Neutrophil (primary cell): ENCODE measurements around the gene FGFR3.

ENCODE experiments used
- H3K27ac ChIP-seq: fragments of 200-600 bp; sonication (generic); 2 replicates; pipeline ENCODE4 v1.5.1; 2016; ENCODE audit warnings: mild to moderate bottlenecking, moderate library complexity
- H3K27me3 ChIP-seq: fragments of 200-600 bp; sonication (generic); 2 replicates; pipeline ENCODE4 v1.6.0; 2016; ENCODE audit warnings: mild to moderate bottlenecking
- H3K36me3 ChIP-seq: fragments of 200-600 bp; sonication (generic); 2 replicates; pipeline ENCODE4 v1.5.1; 2017
- H3K4me1 ChIP-seq, 2 experiments: fragments of 200-600 bp in 1 of 2; sonication (generic) in 1 of 2; 1 replicate in 1 of 2; 2 replicates in 1 of 2; pipeline versions ENCODE4 v1.5.1 to v1.6.1; 2013 to 2016; ENCODE audit warnings: low read depth in 1 of 2, low read length in 1 of 2, mild to moderate bottlenecking in 1 of 2, moderate library complexity in 1 of 2; ENCODE audit not compliant: control insufficient read depth in 1 of 2, insufficient read depth in 1 of 2
- H3K4me3 ChIP-seq, 2 experiments: fragments of 200-600 bp in 1 of 2; sonication (generic) in 1 of 2; 1 replicate in 1 of 2; 2 replicates in 1 of 2; pipeline ENCODE4 v1.5.1; 2013 to 2016; ENCODE audit warnings: low read depth in 1 of 2, low read length in 1 of 2, mild to moderate bottlenecking in 1 of 2, moderate library complexity in 1 of 2
- H3K9me3 ChIP-seq: fragments of 200-600 bp; sonication (generic); 2 replicates; pipeline ENCODE4 v1.5.1; 2016
- TF ChIP-seq, protein P1 (sequence below): fragments of 200-600 bp; sonication (generic); IDR thresholded peaks from 2 replicates; pipeline ENCODE4 v1.5.1; 2016; ENCODE audit warnings: antibody characterized with exemption

The FGFR3 gene

GRCh38 chr4:1837069-1837468 lies 44.0 kb downstream of the FGFR3 start:
- H3K36me3 ChIP-seq: peaks cover 67% of the 10 kb centered on the region

DNA sequence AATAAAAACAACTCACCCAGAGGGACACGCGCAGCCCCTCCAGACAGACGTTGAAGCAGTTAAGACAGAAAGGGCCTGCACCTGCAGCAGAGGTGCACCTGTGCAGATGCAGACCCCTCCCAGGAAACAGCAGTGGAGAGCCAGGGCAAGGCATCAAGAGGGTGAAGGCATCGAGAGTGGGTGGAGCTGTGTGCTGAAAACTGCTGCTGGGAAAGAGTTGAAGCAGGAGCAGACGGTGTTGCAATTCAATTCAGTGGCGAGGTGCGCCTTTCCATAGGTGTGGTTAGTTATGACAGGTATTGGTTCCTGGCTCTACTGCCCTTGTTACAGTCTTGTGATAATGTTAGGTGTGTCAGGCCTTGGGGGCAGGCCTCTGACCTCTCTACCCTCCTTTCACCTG lies 46.2 kb downstream of the FGFR3 start:
- Histone ChIP-seq H3K4me1 (no peaks in the 10 kb centered on the region), H3K36me3 (peaks cover 59% of the 10 kb centered on the region), H3K9me3 (no peaks in the 10 kb centered on the region), H3K4me3 (no peak overlapping the region), H3K27ac (no peak overlapping the region), H3K27me3 (no peaks in the 10 kb centered on the region)
- TF ChIP-seq, protein P1, sequence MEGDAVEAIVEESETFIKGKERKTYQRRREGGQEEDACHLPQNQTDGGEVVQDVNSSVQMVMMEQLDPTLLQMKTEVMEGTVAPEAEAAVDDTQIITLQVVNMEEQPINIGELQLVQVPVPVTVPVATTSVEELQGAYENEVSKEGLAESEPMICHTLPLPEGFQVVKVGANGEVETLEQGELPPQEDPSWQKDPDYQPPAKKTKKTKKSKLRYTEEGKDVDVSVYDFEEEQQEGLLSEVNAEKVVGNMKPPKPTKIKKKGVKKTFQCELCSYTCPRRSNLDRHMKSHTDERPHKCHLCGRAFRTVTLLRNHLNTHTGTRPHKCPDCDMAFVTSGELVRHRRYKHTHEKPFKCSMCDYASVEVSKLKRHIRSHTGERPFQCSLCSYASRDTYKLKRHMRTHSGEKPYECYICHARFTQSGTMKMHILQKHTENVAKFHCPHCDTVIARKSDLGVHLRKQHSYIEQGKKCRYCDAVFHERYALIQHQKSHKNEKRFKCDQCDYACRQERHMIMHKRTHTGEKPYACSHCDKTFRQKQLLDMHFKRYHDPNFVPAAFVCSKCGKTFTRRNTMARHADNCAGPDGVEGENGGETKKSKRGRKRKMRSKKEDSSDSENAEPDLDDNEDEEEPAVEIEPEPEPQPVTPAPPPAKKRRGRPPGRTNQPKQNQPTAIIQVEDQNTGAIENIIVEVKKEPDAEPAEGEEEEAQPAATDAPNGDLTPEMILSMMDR: no peak

More at GRCh38 chr4:1837069-1837468, 44.0 kb downstream of the FGFR3 start:
- no peaks in the 10 kb centered on the region for H3K4me1 ChIP-seq
- TF ChIP-seq, protein P1: no peak
- H3K27ac ChIP-seq: no peak overlapping the region
- no peak overlapping the region for H3K4me3 ChIP-seq
- no peaks in the 10 kb centered on the region for H3K27me3 ChIP-seq
- H3K9me3 ChIP-seq: no peaks in the 10 kb centered on the region

DNA sequence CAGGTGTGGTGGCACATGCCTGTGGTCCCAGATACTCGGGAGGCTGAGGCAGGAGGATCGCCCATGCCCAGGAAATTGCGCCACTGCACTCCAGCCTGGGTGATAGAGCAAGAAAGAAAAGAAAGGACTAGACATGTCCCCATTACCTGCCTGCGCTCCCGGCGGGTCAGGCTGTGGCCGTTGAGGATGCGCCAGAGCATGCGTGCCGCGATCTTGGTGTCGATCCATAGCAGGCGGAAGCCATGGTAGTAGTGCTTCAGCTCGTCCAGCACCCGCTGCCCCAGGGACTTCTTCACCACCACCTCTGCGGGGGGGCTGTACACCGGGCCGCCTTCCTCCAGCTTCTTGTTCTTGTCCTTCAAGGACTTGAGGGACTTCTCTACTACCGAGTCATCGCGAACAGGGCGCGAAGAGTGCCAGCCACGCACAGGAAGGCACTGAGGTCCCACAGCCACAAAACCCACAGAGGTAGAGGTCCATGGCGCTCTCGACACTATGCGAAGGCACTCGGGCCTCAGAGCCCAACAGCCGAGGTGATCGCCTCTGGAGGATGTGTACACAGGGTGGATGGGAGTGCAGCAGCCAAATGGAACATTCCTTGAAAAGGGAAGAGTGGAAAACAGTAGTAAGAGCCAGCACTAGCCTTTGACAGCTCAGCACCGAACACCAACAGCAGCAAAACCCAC lies 48.3 kb downstream of the FGFR3 start:
- H3K36me3 ChIP-seq: peaks cover 41% of the 10 kb centered on the region
- TF ChIP-seq, protein P1: no peak
- no peak overlapping the region for H3K4me3 ChIP-seq
- no peaks in the 10 kb centered on the region for H3K4me1 ChIP-seq
- H3K27me3 ChIP-seq: no peaks in the 10 kb centered on the region
- no peak overlapping the region for H3K27ac ChIP-seq
- no peaks in the 10 kb centered on the region for H3K9me3 ChIP-seq

DNA sequence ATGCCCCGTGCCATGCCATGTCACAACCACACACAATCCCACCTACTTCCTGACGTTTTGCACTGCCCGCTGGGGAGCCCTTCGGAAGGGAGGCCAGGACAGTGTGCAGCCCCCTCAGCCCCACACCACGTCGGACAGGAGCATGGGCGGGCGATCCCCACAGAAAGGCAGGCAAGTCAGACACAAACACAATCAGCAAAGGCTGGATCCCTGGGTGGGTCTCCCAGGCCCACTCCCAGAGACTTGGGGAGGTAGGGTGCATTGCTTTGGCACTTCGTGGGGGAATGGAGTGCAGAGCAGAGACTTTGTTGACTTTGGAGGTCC lies 48.8 kb downstream of the FGFR3 start:
- H3K9me3 ChIP-seq: no peaks in the 10 kb centered on the region
- H3K27ac ChIP-seq: no peak overlapping the region
- no peaks in the 10 kb centered on the region for H3K4me1 ChIP-seq
- TF ChIP-seq, protein P1: no peak
- H3K4me3 ChIP-seq: no peak overlapping the region
- no peaks in the 10 kb centered on the region for H3K27me3 ChIP-seq
- H3K36me3 ChIP-seq: peaks cover 37% of the 10 kb centered on the region

GRCh38 chr4:1842339-1842895 lies 49.3 kb downstream of the FGFR3 start:
- TF ChIP-seq, protein P1: no peak
- Histone ChIP-seq H3K36me3 (peaks cover 37% of the 10 kb centered on the region), H3K27ac (no peak overlapping the region), H3K9me3 (no peaks in the 10 kb centered on the region), H3K27me3 (no peaks in the 10 kb centered on the region), H3K4me3 (no peak overlapping the region), H3K4me1 (no peaks in the 10 kb centered on the region)
